Breast epithelium (tissue), 3 donors: ENCODE results near the gene GMPR.

Source experiments
- CTCF ChIP-seq, 3 donors: fragments of 450-650 bp; IDR thresholded peaks; one replicate each; pipeline ENCODE4 v1.5.1; 2016 to 2017; ENCODE audit warnings: antibody characterized with exemption in 3 of 3, mild to moderate bottlenecking in 3 of 3, moderate library complexity in 3 of 3
- POLR2AphosphoS5 ChIP-seq, 3 donors: sonication (generic); formaldehyde crosslinking; IDR thresholded peaks; one replicate each; pipeline ENCODE4 v1.6.1; 2017; ENCODE audit warnings: antibody characterized with exemption in 3 of 3

- TF ChIP-seq POLR2AphosphoS5 (IDR thresholded peaks at IDR 0.05) (peak in 2 of 3 donors; percentile 31 to 43), CTCF (IDR thresholded peaks at IDR 0.05) (no peak)
Measured at GRCh38 chr6:16319813-16320532, 81.6 kb downstream of the GMPR start.
